22Rv1 (cell line): Measurements from ENCODE around the gene JMJD7.

ENCODE experiments used
- ZFX ChIP-seq: fragments of 450-650 bp; IDR thresholded peaks from 2 replicates; pipeline ENCODE4 v1.6.1; 2017; ENCODE audit warnings: antibody characterized with exemption, borderline replicate concordance
- TF ChIP-seq, protein P1 (sequence below): fragments of 450-650 bp; IDR thresholded peaks from 2 replicates; pipeline ENCODE4 v1.5.1; 2017; ENCODE audit warnings: mild to moderate bottlenecking

DNA sequence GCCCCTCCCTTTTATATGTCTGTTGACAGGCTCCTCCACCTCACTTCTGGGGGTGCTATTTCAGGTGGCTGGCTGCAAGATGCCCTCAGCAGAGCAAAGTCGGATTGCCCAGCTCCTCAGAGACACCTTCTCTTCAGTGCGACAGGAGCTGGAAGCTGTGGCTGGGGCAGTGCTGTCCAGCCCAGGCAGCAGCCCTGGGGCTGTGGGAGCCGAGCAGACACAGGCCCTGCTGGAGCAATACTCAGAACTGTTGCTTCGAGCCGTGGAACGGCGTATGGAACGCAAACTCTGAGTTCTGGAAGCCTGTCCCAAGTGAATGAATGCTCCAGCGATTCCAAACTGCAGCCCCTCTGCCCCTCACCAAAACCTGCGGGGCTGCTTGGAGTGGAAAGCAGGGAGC, 2.7 kb upstream of the JMJD7 start:
- TF ChIP-seq, protein P1, sequence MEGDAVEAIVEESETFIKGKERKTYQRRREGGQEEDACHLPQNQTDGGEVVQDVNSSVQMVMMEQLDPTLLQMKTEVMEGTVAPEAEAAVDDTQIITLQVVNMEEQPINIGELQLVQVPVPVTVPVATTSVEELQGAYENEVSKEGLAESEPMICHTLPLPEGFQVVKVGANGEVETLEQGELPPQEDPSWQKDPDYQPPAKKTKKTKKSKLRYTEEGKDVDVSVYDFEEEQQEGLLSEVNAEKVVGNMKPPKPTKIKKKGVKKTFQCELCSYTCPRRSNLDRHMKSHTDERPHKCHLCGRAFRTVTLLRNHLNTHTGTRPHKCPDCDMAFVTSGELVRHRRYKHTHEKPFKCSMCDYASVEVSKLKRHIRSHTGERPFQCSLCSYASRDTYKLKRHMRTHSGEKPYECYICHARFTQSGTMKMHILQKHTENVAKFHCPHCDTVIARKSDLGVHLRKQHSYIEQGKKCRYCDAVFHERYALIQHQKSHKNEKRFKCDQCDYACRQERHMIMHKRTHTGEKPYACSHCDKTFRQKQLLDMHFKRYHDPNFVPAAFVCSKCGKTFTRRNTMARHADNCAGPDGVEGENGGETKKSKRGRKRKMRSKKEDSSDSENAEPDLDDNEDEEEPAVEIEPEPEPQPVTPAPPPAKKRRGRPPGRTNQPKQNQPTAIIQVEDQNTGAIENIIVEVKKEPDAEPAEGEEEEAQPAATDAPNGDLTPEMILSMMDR, result no peak
- no peak for TF ChIP-seq ZFX
